ENCODE results near the gene FBXL20. TPM values are rescaled to one million over a fixed set of nuclear protein-coding genes. Genes with fewer than 3 reads are reported as not detected.
"Not testable (repeated sequence)": the region's sequence is repeated elsewhere in the genome, so short reads cannot be mapped to it uniquely, and the experiment has no call there.

The FBXL20 gene
- total and polyA plus RNA-seq, 11 donors: 3.1 to 21.9 (median 12.2) TPM

DNA sequence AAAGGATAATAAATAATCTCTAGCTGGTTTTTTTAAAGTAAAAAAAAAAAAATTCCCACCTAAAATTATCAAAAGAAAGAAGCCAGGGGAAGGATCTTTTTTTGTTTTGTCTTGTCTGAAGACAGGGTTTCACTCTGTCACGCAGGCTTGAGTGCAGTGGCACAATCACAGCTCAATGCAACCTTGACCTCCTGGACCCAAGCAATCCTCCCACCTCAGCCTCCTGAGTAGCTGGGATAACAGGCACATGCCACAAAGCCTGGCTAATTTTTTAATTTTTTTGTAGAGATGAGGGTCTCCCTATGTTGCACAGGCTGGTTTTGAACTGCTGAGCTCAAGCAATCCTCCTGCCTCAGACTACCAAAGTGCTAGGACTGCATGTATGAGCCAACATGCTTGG, 97.2 kb downstream of the FBXL20 start:
- peaks cover 0 to 20% (median 15%) of the 10 kb centered on the region in 12 donors for H3K4me1 ChIP-seq
- H3K36me3 ChIP-seq: peaks cover 0 to 50% (median 35%) of the 10 kb centered on the region in 9 donors
- intact Hi-C loops (cut with DNase I): loop anchor here in 1 of 10 donors (10.0 kb wide), 1 partner anchor 91 kb away; no protein-coding TSS in a partner anchor
- no peak overlapping the region for H3K4me3 ChIP-seq
- no peaks in the 10 kb centered on the region for H3K27me3 ChIP-seq
- 97 to 100% (median 97%) methylated on average over 1 of the region's 1 CpG for whole genome bisulfite sequencing, 4 donors
- TF ChIP-seq, protein P1, sequence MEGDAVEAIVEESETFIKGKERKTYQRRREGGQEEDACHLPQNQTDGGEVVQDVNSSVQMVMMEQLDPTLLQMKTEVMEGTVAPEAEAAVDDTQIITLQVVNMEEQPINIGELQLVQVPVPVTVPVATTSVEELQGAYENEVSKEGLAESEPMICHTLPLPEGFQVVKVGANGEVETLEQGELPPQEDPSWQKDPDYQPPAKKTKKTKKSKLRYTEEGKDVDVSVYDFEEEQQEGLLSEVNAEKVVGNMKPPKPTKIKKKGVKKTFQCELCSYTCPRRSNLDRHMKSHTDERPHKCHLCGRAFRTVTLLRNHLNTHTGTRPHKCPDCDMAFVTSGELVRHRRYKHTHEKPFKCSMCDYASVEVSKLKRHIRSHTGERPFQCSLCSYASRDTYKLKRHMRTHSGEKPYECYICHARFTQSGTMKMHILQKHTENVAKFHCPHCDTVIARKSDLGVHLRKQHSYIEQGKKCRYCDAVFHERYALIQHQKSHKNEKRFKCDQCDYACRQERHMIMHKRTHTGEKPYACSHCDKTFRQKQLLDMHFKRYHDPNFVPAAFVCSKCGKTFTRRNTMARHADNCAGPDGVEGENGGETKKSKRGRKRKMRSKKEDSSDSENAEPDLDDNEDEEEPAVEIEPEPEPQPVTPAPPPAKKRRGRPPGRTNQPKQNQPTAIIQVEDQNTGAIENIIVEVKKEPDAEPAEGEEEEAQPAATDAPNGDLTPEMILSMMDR (IDR thresholded peaks at IDR 0.05): no peak
- no peak for TF ChIP-seq POLR2A (IDR thresholded peaks at IDR 0.05)
- H3K27ac ChIP-seq: no peak overlapping the region
- H3K9me3 ChIP-seq: no peaks in the 10 kb centered on the region
- DNase-seq (no peak), ATAC-seq (no peak)

- no peaks in the 10 kb centered on the region for H3K4me1 ChIP-seq
- no peak overlapping the region for H3K27ac ChIP-seq
- no peak overlapping the region for H3K4me3 ChIP-seq
- H3K27me3 ChIP-seq: no peaks in the 10 kb centered on the region
- peaks cover 0 to 88% (median 57%) of the 10 kb centered on the region in 9 donors for H3K36me3 ChIP-seq
- ATAC-seq: no peak
- no peak for TF ChIP-seq POLR2A (IDR thresholded peaks at IDR 0.05)
- TF ChIP-seq, protein P1 (IDR thresholded peaks at IDR 0.05): no peak
- intact Hi-C loops (cut with DNase I): no loop called here
- no peak for DNase-seq
- no peaks in the 10 kb centered on the region for H3K9me3 ChIP-seq
Measured at GRCh38 chr17:39294060-39294459, 107.4 kb downstream of the FBXL20 start.

- peaks cover 0 to 83% (median 43%) of the 10 kb centered on the region in 9 donors for H3K36me3 ChIP-seq
- H3K4me1 ChIP-seq; H3K9me3 ChIP-seq; intact Hi-C loops (cut with DNase I); H3K27me3 ChIP-seq; H3K4me3 ChIP-seq; DNase-seq; H3K27ac ChIP-seq; ATAC-seq: not testable (repeated sequence)
- WGBS, 4 donors: 95 to 98% (median 97%) methylated on average over 8 of the region's 8 CpGs
Measured at GRCh38 chr17:39292546-39292945, 108.9 kb downstream of the FBXL20 start.

- ATAC-seq; H3K4me1 ChIP-seq; H3K27me3 ChIP-seq; H3K9me3 ChIP-seq; H3K4me3 ChIP-seq; DNase-seq; intact Hi-C loops (cut with DNase I): not testable (repeated sequence)
- Histone ChIP-seq H3K27ac (peak overlapping the region in 6 of 12 donors; percentile 18 to 41 (median 27)), H3K36me3 (peaks cover 0 to 61% (median 28%) of the 10 kb centered on the region in 9 donors)
- WGBS, 4 donors: 57 to 95% (median 71%) methylated on average over 3 of the region's 3 CpGs
Measured at GRCh38 chr17:39286513-39286912, 114.9 kb downstream of the FBXL20 start.

DNA sequence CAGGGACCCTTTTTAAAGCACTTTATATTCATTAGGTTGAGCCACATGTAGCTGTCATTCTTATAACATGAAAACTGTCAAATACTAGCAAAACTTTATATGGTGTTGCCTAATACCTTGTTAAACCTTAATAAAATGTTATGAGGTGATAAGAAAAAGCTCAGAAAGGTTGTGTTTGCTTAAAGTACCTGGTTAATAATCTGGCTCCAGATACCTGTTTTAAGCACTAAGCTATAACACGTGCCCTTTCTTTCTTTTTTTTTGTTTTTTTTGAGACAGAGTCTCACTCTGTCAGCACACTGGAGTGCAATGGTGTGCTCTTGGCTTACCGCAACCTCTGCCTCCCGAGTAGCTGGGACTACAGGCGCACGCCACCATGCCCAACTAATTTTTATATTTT, 116.7 kb downstream of the FBXL20 start:
- H3K4me3 ChIP-seq: no peak overlapping the region
- ATAC-seq (no peak), DNase-seq (no peak)
- H3K27me3 ChIP-seq: no peaks in the 10 kb centered on the region
- H3K36me3 ChIP-seq: peaks cover 0 to 58% (median 32%) of the 10 kb centered on the region in 9 donors
- H3K9me3 ChIP-seq: no peaks in the 10 kb centered on the region
- H3K27ac ChIP-seq: no peak overlapping the region
- intact Hi-C loops (cut with DNase I): no loop called here
- H3K4me1 ChIP-seq: peaks cover 0 to 20% (median 7%) of the 10 kb centered on the region in 12 donors
- WGBS, 4 donors: 97 to 98% (median 97%) methylated on average over 5 of the region's 5 CpGs
- TF ChIP-seq POLR2A (IDR thresholded peaks at IDR 0.05): no peak
- TF ChIP-seq, protein P1 (IDR thresholded peaks at IDR 0.05): no peak
